Glomerular visceral epithelial cell (primary cell): Measurements from ENCODE around the gene KSR1.
"Not testable (repeated sequence)": the region's sequence is repeated elsewhere in the genome, so short reads cannot be mapped to it uniquely, and the experiment has no call there.

ENCODE experiments used
- DNase-seq: peaks from one replicate; pipeline ENCODE4 v3.0.0-alpha.2; 2016; ENCODE audit errors: extremely low spot score

The KSR1 gene

DNA sequence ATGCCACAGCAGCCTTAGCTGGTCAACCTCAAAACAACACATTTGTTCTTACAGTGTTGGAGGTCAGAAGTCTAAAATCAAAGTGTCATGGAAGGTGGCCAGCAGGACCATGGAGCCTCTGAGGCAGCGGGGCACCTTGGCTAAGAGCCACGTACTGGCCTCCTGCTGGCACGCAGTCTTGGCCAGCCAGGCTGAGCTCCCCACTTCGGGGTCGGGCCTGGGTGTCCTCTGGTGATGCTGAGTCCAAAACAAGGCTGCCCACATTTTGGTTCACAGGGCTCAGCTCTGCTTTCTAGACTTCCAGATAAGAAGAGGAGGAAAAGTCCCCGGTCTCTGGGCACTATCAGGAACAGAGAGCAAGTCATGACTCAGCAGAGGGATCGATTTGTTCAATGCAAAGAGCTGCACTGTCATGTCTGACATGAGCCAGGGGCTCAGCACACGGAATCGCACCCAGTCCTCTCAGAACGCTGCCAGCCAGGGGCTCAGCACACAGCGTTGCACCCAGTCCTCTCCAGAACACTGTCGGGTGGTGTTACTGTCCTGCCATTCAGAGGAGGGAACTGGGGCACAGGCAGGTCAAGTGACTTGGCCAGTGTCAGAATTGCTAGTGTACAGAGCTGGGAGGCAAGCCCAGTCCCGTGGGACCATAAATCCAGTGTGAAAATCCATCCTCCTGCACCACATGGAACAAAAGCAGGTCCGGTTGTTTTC lies 177.2 kb downstream of the KSR1 start:
- no peak for DNase-seq

DNA sequence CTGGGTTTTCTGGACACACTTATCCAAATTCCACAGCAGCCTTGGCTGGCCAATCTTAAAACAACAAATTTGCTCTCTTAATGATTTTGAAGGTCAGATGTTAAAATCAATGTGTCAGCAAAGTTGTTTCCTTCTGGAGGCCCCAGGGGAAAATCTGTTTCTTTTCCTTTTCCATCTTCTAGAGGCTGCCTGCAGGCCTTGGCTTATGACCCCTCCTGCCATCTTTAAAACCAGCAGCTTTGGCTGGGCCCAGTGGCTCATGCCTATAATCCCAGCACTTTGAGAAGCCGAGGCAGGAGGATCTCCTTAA lies 177.7 kb downstream of the KSR1 start:
- DNase-seq: no peak

DNA sequence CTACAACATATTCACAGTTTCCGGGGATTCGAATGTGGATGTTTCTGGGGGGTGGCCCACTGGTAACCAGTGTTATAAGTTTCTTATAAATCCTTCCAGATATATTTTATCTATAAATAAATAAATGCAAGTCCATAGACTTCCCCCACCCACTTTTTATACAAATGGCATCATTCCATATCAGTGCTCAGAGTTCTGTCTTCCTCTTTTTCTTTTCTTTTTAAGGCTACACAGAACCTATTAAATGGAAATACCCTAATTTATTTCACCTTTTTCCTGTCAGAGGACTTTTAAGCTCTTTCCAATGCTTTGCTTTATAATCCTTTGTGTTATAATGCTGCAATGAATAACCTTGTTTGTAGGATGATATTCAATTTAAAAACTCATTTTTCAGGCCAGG lies 178.5 kb downstream of the KSR1 start:
- no peak for DNase-seq

DNA sequence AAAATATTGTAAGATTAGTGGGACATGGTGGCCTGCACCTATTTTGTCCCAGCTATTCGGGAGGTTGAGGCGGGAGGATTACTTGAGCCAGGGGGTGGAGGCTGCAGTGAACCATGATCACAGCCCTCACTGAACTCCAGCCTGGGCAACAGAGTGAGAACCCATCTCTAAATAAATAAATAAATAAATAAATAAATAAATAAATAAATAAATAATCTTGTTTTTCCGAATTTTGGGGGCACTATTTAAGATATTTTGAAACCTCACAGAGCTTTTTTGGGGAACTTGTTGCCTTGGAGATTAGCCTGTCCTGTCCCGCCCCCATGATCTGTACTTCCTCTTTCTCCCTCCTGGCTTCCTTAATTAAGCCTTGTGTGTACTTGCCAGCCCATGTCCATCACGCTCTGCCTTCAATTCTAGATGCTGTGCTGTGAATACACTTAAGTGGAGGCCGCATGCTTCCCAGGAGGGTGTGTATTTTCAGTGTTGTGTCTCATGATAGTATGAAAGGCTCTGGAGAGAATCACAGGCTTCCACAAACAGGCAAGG lies 179.1 kb downstream of the KSR1 start:
- DNase-seq: no peak

DNA sequence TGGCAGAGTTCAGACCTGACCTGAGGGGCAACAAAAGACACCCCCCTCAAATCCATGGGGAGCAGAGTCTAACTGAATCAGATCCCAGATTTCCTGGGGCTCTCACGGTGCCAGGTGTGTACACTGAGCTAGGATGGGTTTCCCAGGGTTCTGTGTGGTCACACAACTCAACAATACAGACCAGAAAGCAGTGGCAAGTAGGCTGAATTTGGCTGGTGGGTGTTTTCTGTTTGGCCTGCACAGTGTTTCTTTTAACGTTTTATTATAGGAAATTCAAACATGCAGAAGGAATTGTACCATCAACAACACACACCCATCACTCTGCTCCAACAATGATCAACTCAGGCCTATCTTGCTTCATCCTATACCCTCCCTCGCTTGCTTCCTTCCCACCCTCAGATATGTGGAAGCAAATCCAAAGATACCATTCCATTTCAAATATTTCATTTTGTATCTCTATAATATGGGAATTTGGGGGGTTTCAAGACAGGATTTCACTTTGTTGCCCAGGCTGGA lies 179.8 kb downstream of the KSR1 start:
- not testable (repeated sequence) for DNase-seq

DNA sequence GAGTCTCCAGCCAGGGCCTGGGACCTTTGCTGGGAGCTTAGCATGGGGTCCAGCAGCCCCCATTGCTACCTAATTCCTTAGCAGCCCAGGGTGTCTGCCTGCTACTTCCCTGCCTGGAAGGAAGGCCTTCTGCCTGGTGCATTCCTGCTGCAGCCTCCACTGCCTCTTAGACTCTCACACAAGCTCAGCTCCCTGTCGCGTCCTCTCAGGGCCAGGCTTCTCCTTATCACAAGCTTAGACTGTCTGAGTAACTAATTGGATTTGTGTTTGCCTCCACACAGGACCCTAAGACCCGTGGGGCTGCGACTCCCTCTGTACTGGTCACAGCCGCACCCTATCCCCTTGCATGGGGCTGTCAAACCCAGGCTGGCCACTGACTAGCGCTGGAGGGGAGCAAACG lies 181.6 kb downstream of the KSR1 start:
- DNase-seq: not testable (repeated sequence)

DNA sequence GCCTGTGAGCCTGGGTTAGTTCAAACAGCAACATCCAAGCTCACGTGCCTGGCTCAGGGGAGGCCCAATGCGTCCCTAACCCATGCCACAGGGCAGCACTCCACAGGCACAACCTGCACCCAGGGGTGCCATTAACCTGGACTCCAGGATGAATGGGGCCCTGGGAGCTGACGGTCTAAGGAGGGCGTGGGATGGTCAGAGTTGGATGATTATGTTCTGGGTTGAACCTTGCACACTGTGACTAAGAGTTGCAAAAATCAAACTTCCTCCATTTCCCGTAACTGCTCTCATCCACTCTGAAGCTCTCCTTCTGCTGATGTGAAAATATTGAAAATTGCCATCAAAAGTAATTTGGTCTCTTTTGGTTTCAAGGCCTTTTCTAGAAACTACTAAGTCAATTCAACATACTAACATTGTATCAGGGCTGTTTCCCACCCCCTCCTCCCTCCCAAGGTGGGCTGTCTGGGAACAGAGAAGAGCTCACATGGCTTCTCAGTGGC lies 182.2 kb downstream of the KSR1 start:
- DNase-seq: not testable (repeated sequence)

DNA sequence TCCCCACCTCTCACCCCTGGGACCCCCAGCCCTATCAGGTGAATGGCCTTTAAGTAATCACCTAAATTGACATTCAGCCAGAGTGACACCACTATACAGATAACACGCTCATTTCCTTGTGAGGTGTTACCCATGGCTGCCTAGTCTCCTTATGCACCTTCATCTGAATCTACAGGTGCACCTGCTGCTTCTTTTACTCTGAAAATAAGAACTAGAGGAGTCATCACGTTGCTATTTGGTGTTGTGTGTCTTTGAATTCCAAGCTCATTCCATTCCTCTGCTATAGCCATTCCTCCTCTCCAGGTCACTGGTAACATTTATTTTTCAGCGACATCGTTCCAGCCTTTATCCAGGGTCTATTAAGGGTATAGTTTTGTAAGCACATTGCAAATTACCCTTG lies 184.5 kb downstream of the KSR1 start:
- no peak for DNase-seq

DNA sequence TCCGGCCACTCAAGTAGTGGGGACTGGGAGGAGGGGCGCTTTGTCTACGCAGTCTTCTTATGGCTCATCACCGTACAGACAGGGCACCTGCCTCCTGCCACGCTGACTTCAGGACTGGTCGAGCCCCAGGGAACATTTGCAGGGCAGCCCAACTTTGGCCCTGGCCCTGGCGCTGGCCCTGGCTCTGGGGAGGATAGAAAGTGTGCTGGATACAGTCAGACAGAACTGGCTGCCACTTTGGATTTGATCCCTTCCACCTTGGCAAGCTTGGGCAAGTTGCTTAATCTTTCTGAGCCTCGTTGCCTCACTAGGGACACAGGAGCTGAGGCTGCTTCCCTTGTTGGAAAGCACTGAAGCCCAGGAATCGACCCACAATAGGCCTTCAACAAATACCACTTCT lies 188.3 kb downstream of the KSR1 start:
- no peak for DNase-seq

DNA sequence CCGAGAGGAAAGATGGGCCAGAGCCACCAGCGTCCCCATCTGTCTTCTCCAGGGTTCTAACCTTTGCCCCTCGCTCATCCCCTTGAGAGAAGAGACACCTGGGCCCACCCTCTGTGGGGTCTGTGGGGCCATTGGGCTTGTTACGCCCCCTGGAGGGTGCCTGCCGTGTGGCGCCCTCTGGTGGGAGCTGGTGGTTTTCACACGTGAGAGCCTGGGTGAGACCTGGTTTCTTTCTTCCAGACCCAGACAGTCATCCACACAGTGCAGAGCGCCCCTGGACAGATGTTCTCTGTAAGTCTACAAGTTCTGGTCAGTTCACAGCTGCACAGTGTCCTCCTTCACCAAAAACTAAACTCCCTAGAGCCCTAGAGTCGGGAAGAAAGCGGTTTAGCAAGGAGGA lies 189.4 kb downstream of the KSR1 start:
- DNase-seq: not testable (repeated sequence)

DNA sequence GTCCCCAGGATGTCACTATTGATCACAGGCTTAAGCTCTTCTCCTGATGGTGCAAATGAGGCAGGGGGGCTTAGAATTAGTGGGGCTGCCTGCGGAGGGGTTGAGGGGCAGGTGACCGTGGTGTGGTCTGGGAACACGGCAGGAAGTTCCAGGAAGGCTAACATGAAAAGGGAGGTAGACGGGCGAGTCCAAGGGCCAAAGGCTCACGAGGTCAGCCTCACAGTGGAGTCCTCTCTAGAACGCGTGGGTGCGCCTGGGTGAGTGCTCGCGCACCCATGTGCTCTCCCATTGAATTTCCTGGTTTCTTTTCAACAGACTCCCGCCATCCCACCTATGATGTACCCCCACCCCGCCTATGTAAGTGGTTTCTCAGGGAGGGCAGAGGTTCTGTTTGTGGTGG lies 190.0 kb downstream of the KSR1 start:
- DNase-seq: no peak

DNA sequence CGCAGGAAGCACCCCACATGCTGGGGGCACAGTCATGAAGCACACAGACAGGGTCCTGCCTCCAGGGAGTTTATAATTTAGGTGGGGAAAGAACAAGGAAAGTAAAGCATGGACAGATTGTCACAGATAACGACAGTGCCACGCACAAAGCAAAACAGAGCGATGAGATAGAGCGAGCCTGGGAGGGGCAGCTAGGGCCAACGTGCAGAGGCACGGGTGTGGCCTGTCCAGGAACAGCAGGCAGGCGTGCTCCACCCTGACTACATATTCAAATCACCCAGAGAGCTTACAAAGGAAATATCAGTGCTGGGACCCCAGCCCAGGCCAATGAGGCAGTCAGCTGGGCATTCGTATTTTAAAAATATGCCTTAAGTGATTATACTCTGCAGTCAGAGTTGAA lies 191.5 kb downstream of the KSR1 start:
- DNase-seq: no peak

DNA sequence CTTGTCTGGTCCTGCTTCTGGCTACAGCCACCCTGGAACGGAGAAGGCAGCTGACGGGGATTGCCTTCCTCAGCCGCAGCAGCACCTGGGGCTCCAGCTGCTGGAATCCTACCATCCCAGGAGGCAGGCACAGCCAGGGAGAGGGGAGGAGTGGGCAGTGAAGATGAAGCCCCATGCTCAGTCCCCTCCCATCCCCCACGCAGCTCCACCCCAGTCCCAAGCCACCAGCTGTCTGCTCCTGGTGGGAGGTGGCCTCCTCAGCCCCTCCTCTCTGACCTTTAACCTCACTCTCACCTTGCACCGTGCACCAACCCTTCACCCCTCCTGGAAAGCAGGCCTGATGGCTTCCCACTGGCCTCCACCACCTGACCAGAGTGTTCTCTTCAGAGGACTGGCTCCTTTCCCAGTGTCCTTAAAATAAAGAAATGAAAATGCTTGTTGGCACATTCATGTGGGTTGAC lies 192.9 kb downstream of the KSR1 start:
- not testable (repeated sequence) for DNase-seq

DNA sequence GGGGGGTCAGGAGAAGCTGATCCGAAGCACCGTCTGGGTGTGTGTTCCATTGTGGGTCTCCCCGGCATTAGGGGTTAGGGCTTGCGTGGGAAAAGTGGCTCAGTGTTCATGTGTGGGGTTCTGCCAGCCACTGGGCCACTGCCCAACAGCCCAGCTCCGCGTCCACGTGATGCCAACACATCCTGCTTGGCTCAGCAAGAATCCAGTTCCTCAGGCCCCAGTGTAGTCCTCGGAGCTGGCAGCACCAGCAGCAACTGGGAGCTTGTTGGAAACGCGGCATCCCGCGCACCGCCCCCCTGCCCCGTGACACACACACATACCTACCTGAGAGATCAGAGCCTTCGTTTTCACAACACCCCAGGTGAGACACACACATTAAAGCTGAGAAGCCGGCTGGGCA lies 193.7 kb downstream of the KSR1 start:
- no peak for DNase-seq

DNA sequence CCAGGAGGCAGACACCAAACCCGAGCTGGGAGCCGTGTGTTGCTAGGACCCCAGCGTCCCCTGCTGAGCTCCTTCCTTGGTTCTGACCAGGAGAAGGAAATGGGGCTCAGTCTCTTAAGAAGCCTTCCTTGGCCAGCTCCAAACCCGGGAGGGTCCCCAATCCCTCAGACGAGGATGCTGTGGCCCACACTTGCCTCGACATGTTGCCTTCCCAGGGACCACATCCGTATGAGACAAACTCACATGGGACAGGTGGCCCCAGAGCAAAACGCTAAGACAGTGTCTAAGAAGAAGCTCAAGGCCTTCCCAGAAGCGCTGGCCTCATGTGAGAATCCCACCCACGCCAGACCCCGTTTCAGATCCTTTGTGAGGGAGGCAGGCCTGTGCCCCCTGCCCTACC lies 194.6 kb downstream of the KSR1 start:
- no peak for DNase-seq

DNA sequence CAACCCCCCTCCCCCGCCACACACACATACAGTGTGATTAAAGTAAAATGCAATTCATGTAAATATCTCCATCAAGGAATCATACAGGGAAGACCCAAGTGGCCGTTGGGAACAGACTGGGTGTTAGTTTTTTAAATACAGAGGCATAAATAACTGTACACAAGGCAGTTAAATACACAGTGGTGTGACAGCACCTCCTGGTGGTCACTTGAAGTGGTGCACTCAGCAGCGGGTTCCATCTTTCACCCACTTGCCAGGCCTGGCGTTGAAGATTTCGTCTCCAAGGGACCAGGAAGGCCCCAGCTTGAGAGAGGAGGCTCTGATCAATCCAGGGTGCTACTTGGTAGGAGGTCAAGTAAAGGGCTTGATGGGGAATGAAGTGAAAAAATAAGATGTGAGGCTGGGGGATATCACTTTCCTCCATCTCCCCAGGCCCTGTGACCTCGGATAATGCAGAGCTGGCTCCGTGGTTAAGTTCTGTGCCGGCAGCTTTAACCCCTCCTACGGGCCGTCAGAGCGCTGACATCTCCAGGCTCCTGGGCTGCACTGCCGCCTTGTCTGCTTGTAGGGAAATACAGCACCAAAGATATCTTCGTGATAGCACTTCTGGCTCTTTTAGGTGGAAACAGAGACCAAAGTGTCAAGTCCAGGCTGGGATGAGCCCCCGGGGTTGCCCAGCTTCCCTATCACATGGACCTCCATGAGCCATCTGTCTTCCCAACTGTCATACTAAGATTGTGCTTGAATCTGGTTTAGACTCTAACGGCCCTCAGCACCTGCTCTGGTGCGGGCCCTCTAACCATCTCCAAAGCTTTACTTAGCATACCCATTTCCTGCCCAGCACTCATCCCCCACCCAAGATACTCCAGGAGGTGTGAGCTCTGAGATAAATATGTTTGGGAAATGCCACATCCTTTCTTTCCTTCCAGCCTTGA lies 195.4 kb downstream of the KSR1 start:
- DNase-seq: peak; percentile 40

DNA sequence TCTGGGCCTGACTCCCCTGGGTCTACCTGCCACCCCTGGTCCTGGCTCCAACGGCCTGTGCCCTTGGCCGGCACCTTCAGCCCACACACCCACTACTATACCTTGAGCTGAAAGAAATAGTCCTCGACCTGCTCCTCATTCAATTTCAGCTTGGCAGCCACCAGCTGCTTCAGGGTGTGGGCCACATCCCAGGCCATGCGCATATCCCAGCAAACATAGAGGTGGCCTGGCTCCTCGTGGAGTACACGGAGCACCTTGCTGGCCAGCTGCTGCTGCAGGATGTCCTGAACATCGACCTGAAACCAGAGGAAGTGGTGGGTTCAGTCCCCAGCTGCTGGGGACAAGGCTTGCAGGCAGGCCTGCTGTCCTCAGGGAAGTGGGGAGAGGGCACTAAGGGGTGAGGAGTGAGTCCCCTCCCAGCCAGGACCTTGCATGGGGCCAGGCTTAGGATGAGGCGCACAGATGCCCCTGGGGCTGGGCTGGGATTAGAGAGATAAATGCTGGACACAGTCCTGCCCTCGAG lies 197.3 kb downstream of the KSR1 start:
- DNase-seq: not testable (repeated sequence)

DNA sequence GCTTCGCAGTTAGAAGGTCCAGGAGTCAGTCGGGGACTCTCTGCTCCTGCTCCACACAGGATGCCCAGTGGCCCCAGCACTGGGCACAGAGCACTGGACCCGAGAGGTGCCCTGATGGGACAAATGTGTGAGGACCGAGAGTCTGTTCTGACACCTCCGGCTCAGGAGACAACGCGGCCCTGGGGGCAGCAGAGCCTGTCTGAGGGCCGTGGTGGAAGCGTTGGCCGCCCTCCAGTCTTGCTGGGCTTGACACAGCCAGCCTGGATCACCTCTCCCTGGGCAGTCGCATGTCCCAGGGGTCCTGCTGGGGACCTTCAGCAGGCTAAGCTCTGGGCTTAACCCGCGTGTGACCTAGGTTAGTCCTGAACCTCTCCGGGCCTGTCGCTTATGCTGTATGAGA lies 197.9 kb downstream of the KSR1 start:
- no peak for DNase-seq

DNA sequence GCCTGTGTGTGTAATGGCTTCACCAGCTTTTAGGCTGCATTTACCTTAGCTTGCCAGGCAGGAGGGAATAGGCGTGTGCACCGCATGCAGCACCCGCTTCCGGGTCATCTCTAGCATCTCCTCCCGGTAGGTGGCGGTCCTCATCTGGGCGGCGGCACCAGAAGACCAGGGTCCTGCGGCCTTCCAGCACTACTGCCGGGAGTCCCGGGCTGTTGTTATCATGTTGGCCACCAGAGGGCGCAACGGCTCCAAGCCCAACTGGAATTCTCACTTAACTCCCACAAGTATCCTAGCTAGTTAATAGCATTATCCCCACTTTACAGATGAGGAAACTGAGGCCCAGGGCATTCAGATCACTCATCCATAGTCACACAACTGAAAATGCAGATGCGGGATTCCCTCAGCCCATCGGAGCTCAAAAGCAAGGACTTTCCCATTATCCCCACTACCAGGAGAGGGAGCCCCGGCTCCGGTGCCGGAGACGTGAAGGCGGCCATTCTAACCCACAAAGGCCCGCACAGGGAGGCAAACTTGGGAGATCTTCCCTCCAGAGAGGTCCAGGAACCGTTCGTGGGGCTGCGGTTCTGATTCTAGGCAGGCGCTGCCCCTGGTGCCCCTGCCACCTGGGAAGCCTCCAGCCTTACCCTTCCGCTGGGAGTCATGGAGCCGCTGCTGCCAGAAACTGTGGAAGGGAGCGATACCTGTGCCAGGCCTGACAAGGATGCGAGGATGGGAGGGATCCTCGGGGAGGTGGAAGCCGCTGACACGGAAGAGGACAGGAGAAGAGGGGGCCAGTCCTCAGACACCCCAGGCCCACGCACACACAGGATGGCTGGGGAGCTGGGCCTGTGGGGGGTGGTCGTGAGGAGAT lies 198.6 kb downstream of the KSR1 start:
- peak; percentile 80 for DNase-seq

DNA sequence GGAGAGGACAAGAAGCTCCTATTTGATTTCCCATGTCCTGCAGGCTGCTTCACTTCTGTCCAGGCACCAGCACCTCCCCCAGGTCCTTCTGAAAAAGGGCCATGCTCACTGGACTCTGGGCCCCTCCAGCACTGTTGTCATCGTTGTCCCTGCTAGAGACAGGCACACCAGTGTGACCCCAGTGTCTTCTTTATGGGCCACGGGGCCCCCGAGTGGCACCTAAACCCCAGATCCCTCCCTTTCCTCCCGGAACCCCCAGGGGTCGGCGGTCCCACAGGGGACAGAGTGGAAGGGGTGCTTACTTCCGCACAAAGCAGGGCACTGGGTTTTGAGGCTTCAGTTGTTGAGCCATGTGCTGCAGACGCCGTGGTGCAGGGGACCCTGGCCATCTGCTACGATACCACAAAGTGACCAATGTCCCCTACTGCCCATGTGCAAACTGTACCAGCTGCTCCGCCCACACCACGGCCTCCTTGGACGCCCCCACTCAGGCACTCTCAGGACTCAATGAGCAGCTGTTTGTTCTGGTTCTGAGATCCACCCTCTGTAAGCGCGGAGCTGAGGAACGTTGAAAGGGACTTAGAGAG lies 199.4 kb downstream of the KSR1 start:
- DNase-seq: not testable (repeated sequence)

DNA sequence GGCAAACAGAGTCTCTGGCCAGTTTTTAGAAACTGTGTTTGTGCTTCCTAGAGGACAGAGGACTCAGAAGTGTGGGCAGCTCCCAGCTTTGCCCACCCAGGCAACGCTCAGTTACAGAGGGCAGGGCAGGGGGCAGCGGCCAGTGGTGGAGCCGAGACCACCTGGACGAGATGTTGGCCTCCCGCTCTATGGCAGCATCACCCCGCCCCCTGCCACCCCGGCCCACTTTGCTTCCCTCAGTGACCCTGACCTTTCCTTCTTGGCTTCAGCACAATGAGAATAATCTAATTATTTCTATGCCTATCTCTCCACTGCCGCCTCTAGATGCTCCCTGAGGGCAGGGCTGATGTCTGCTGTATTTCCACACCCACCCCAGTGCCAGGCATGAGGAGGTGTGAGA lies 200.4 kb downstream of the KSR1 start:
- DNase-seq: not testable (repeated sequence)
